ENCODE data around the gene FAM219B.

FAM219B gene

GRCh38 chr15:74878273-74878672 lies 28.4 kb downstream of the FAM219B start:
- no peaks in the 10 kb centered on the region for H3K27me3 ChIP-seq (ENCODE audit: control insufficient read depth, insufficient read depth, low read length, poor library complexity, severe bottlenecking)
- H3K4me3 ChIP-seq (ENCODE audit: insufficient read depth, low read depth, low read length): no peak overlapping the region
- no peaks in the 10 kb centered on the region for H3K9me3 ChIP-seq (ENCODE audit: control insufficient read depth, low read length)
- WGBS, 2 experiments: 80 to 81% methylated on average over 4 of the region's 4 CpGs
- no peaks in the 10 kb centered on the region for H3K36me3 ChIP-seq (ENCODE audit: control insufficient read depth, insufficient read depth, low read length)
- H3K27ac ChIP-seq (ENCODE audit: insufficient read depth, low read depth, low read length, poor library complexity, severe bottlenecking): no peak overlapping the region
- no peaks in the 10 kb centered on the region for H3K4me1 ChIP-seq (ENCODE audit: control insufficient read depth, insufficient read depth, low read length)

DNA sequence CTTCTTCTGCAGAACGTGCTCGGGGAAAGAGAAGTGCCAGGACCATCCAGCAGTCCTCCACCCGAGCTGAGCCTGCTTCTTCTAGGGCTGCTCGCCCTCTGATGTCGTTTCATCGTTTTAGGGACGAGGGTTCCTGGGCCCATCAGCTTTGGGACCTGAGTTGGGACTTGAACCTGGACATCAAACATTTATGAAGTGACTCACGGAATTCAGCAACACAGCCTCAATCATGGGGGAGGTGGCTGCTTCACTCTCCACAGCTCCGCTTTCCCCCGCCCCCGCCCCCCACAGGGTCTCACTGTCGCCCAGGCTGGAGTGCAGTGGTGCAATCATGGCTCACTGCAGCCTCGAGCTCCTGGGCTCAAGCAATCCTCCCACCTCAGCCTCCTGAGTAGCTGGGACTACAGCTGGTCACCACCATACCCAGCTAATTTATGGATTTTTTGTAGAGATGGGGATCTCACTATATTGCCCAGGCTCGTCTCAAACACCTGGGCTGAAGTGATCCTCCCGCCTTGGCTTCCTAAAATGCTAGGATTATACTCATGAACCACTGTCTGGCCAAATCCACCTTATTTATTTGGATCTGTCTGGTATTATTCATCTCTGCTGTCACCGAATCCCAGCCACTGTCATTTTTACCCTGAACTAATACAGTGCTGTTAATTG lies 32.8 kb downstream of the FAM219B start:
- WGBS, 2 experiments: 32 to 39% methylated on average over 15 to 16 of the region's 16 CpGs
- H3K27me3 ChIP-seq (ENCODE audit: control insufficient read depth, insufficient read depth, low read length, poor library complexity, severe bottlenecking): no peaks in the 10 kb centered on the region
- no peak overlapping the region for H3K27ac ChIP-seq (ENCODE audit: insufficient read depth, low read depth, low read length, poor library complexity, severe bottlenecking)
- no peaks in the 10 kb centered on the region for H3K9me3 ChIP-seq (ENCODE audit: control insufficient read depth, low read length)
- no peaks in the 10 kb centered on the region for H3K36me3 ChIP-seq (ENCODE audit: control insufficient read depth, insufficient read depth, low read length)
- peak overlapping the region; percentile 77 for H3K4me3 ChIP-seq (ENCODE audit: insufficient read depth, low read depth, low read length)
- H3K4me1 ChIP-seq (ENCODE audit: control insufficient read depth, insufficient read depth, low read length): no peaks in the 10 kb centered on the region

DNA sequence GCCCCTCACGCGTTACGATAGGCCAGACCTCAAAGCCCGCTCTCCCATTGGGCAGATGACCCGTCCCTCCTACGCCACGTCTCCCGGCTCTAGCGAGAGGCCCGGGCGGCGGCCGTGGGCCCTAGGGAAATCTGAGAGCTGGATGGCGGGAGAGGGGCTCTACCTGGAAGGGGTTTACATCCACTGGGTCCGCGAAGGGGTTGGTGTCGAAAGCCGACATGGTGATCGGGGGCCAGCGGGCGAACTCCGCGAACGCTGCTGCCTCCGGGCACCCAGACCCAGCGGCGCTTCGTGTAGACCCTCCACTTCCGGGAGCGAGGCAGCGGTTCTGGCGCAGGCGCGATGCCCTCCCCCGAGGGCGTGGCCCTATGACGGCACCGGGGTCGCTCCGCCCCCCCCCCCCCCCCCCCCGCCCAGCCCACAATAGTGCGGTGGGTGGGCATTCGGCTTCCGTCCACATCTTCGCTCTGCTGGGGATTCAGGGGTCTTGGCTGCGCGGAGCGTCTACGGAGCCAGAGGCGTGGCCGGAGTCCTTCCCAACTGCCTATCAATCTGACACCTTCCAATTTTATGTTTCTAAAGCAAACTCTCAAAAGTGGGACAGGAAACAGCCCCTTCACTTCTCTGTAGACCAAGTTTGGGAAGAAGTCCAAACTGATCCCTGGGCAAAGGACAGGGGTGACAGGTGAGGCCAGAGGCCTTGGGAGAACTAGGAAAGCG lies 33.5 kb downstream of the FAM219B start, which contains the start of gene SCAMP2:
SCAMP2 (minus strand) TSS at position 330 of the 720 bp plus-strand sequence; CDS start at position 220, 110 bp downstream.
- Histone ChIP-seq H3K27ac (ENCODE audit: insufficient read depth, low read depth, low read length, poor library complexity, severe bottlenecking) (peak within 1 kb of the TSS; percentile 87), H3K36me3 (ENCODE audit: control insufficient read depth, insufficient read depth, low read length) (no peaks in the 10 kb centered on the region), H3K9me3 (ENCODE audit: control insufficient read depth, low read length) (no peaks in the 10 kb centered on the region), H3K4me1 (ENCODE audit: control insufficient read depth, insufficient read depth, low read length) (no peaks in the 10 kb centered on the region), H3K27me3 (ENCODE audit: control insufficient read depth, insufficient read depth, low read length, poor library complexity, severe bottlenecking) (no peaks in the 10 kb centered on the region), H3K4me3 (ENCODE audit: insufficient read depth, low read depth, low read length) (peak within 1 kb of the TSS; percentile 77)
- 0 to 1% methylated on average over 43 to 47 of the region's 52 CpGs for WGBS, 2 experiments

DNA sequence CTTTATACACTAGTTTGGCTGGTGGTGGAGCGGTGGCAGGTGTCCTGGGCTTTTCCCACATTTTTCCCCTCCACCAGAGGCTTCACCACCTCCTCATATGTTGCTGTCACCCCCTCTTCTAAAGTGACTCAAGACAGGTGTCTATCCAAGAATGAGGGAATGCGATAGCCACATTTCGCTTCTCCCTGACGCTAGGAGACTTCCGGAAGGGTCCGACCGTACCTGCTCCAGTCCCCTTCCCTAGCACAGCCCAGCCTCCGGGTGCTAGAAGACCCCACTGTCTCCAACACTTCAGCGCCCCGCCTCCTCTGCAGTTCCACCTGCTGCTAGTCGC lies 34.0 kb downstream of the FAM219B start:
- no peaks in the 10 kb centered on the region for H3K27me3 ChIP-seq (ENCODE audit: control insufficient read depth, insufficient read depth, low read length, poor library complexity, severe bottlenecking)
- no peaks in the 10 kb centered on the region for H3K4me1 ChIP-seq (ENCODE audit: control insufficient read depth, insufficient read depth, low read length)
- H3K27ac ChIP-seq (ENCODE audit: insufficient read depth, low read depth, low read length, poor library complexity, severe bottlenecking): peak overlapping the region; percentile 87
- no peaks in the 10 kb centered on the region for H3K36me3 ChIP-seq (ENCODE audit: control insufficient read depth, insufficient read depth, low read length)
- no peaks in the 10 kb centered on the region for H3K9me3 ChIP-seq (ENCODE audit: control insufficient read depth, low read length)
- WGBS, 2 experiments: 1% methylated on average over 11 of the region's 11 CpGs
- H3K4me3 ChIP-seq (ENCODE audit: insufficient read depth, low read depth, low read length): peak overlapping the region; percentile 77

- H3K4me3 ChIP-seq (ENCODE audit: insufficient read depth, low read depth, low read length): no peak overlapping the region
- H3K36me3 ChIP-seq (ENCODE audit: control insufficient read depth, insufficient read depth, low read length): no peaks in the 10 kb centered on the region
- H3K4me1 ChIP-seq (ENCODE audit: control insufficient read depth, insufficient read depth, low read length): no peaks in the 10 kb centered on the region
- 62 to 75% methylated on average over 6 of the region's 6 CpGs for WGBS, 2 experiments
- H3K27ac ChIP-seq (ENCODE audit: insufficient read depth, low read depth, low read length, poor library complexity, severe bottlenecking): no peak overlapping the region
- H3K9me3 ChIP-seq (ENCODE audit: control insufficient read depth, low read length): no peaks in the 10 kb centered on the region
- H3K27me3 ChIP-seq (ENCODE audit: control insufficient read depth, insufficient read depth, low read length, poor library complexity, severe bottlenecking): no peaks in the 10 kb centered on the region
Observed at GRCh38 chr15:74870436-74871215, 36.0 kb downstream of the FAM219B start.

GRCh38 chr15:74869726-74870407 lies 36.8 kb downstream of the FAM219B start:
- Histone ChIP-seq H3K27ac (ENCODE audit: insufficient read depth, low read depth, low read length, poor library complexity, severe bottlenecking) (no peak overlapping the region), H3K4me3 (ENCODE audit: insufficient read depth, low read depth, low read length) (no peak overlapping the region), H3K9me3 (ENCODE audit: control insufficient read depth, low read length) (no peaks in the 10 kb centered on the region), H3K4me1 (ENCODE audit: control insufficient read depth, insufficient read depth, low read length) (no peaks in the 10 kb centered on the region), H3K36me3 (ENCODE audit: control insufficient read depth, insufficient read depth, low read length) (no peaks in the 10 kb centered on the region), H3K27me3 (ENCODE audit: control insufficient read depth, insufficient read depth, low read length, poor library complexity, severe bottlenecking) (no peaks in the 10 kb centered on the region)
- WGBS, 2 experiments: 87 to 88% methylated on average over 6 of the region's 6 CpGs

GRCh38 chr15:74869372-74869725 lies 37.3 kb downstream of the FAM219B start:
- Histone ChIP-seq H3K4me1 (ENCODE audit: control insufficient read depth, insufficient read depth, low read length) (no peaks in the 10 kb centered on the region), H3K36me3 (ENCODE audit: control insufficient read depth, insufficient read depth, low read length) (no peaks in the 10 kb centered on the region), H3K27me3 (ENCODE audit: control insufficient read depth, insufficient read depth, low read length, poor library complexity, severe bottlenecking) (no peaks in the 10 kb centered on the region), H3K9me3 (ENCODE audit: control insufficient read depth, low read length) (no peaks in the 10 kb centered on the region), H3K4me3 (ENCODE audit: insufficient read depth, low read depth, low read length) (no peak overlapping the region), H3K27ac (ENCODE audit: insufficient read depth, low read depth, low read length, poor library complexity, severe bottlenecking) (no peak overlapping the region)

DNA sequence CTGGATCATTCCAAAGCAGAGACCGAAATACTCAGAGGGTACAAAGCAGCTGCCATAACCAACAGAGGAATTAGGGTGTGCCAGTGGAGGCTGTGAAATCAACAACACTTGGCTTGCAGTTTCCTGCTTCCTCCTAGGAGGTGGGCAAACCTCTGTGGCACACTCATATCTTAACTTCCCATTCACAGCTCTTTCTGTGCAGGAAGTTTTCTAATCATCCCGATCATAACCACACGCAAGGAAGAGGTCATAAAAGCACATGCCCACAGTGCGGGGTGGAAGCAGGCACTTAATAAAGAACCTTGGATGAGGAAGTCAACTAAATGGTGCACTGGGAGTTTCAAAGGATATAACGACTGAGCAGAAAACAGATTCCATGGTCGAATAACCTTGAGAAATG lies 38.6 kb downstream of the FAM219B start:
- no peaks in the 10 kb centered on the region for H3K36me3 ChIP-seq (ENCODE audit: control insufficient read depth, insufficient read depth, low read length)
- no peaks in the 10 kb centered on the region for H3K9me3 ChIP-seq (ENCODE audit: control insufficient read depth, low read length)
- no peaks in the 10 kb centered on the region for H3K27me3 ChIP-seq (ENCODE audit: control insufficient read depth, insufficient read depth, low read length, poor library complexity, severe bottlenecking)
- no peak overlapping the region for H3K27ac ChIP-seq (ENCODE audit: insufficient read depth, low read depth, low read length, poor library complexity, severe bottlenecking)
- WGBS, 2 experiments: 96 to 97% methylated on average over 6 of the region's 6 CpGs
- no peak overlapping the region for H3K4me3 ChIP-seq (ENCODE audit: insufficient read depth, low read depth, low read length)
- no peaks in the 10 kb centered on the region for H3K4me1 ChIP-seq (ENCODE audit: control insufficient read depth, insufficient read depth, low read length)

DNA sequence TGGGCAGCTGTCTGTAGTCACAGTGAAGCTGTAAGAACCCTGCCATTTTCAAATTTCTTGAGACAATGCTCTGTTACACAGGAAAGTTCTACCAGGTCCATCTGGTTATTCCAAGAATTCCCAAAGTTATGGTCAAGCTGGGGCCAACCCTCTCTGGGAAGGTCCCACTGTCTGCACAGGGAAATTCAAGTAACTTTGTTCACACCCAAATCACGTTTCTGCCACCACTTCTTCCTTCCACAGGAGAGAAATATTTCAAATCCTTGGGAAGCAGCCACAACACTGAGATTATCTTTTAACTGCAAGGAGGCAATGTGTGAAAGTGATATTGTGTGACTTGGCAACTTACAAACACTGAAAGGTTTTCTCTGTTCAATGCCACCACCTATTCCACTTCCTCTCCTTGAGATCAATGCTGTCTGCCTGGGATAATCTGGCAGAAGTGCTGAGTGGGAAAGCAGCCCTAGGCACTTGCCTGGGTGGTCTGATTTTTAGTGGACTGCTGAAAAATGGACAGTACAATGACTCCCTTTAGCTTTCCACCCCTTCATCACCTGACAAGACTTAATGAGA lies 39.1 kb downstream of the FAM219B start:
- Histone ChIP-seq H3K9me3 (ENCODE audit: control insufficient read depth, low read length) (no peaks in the 10 kb centered on the region), H3K4me1 (ENCODE audit: control insufficient read depth, insufficient read depth, low read length) (no peaks in the 10 kb centered on the region), H3K27ac (ENCODE audit: insufficient read depth, low read depth, low read length, poor library complexity, severe bottlenecking) (no peak overlapping the region), H3K4me3 (ENCODE audit: insufficient read depth, low read depth, low read length) (no peak overlapping the region), H3K36me3 (ENCODE audit: control insufficient read depth, insufficient read depth, low read length) (no peaks in the 10 kb centered on the region), H3K27me3 (ENCODE audit: control insufficient read depth, insufficient read depth, low read length, poor library complexity, severe bottlenecking) (no peaks in the 10 kb centered on the region)
- WGBS, 2 experiments: 94 to 100% methylated on average over 1 of the region's 1 CpG

Data from ectodermal cell (in vitro differentiated cells).